IPS-NIHi7 (cell line): ENCODE measurements around the gene PPP4R2.

Experiments
- DNase-seq: peaks from one replicate; pipeline ENCODE4 v3.0.0; 2012; ENCODE audit warnings: mixed read lengths; ENCODE audit errors: extremely low spot score

PPP4R2 gene

GRCh38 chr3:72996473-72997333 is at the start of gene PPP4R2:
TSS of gene PPP4R2 (plus strand) at chr3:72996811. CDS start at chr3:72997038, 227 bp downstream.
- DNase-seq = peak; percentile 92

- DNase-seq = no peak
Observed at GRCh38 chr3:72947715-72948490, 48.7 kb upstream of the PPP4R2 start.

- no peak for DNase-seq
Observed at GRCh38 chr3:72949016-72949415, 47.6 kb upstream of the PPP4R2 start.

GRCh38 chr3:72950372-72950771 is 46.2 kb upstream of the PPP4R2 start:
- no peak for DNase-seq

- DNase-seq = no peak
Observed at GRCh38 chr3:72950801-72951200, 45.8 kb upstream of the PPP4R2 start.

GRCh38 chr3:72951259-72951722 is 45.3 kb upstream of the PPP4R2 start:
- DNase-seq = no peak

- DNase-seq = no peak
Observed at GRCh38 chr3:72953325-72953956, 43.2 kb upstream of the PPP4R2 start.

GRCh38 chr3:72957297-72957696 is 39.3 kb upstream of the PPP4R2 start:
- no peak for DNase-seq

- DNase-seq = no peak
Observed at GRCh38 chr3:72959336-72959735, 37.3 kb upstream of the PPP4R2 start.

- DNase-seq = no peak
Observed at GRCh38 chr3:72960812-72961518, 35.6 kb upstream of the PPP4R2 start.

GRCh38 chr3:72961752-72962151 is 34.9 kb upstream of the PPP4R2 start:
- no peak for DNase-seq

GRCh38 chr3:72962317-72962716 is 34.3 kb upstream of the PPP4R2 start:
- DNase-seq = no peak

GRCh38 chr3:72964633-72965032 is 32.0 kb upstream of the PPP4R2 start:
- DNase-seq = no peak

- DNase-seq = no peak
Observed at GRCh38 chr3:72968266-72968664, 28.3 kb upstream of the PPP4R2 start.

GRCh38 chr3:72969766-72970165 is 26.8 kb upstream of the PPP4R2 start:
- DNase-seq = no peak

- no peak for DNase-seq
Observed at GRCh38 chr3:72970942-72971341, 25.7 kb upstream of the PPP4R2 start.

- DNase-seq = no peak
Observed at GRCh38 chr3:72972706-72973030, 23.9 kb upstream of the PPP4R2 start.

GRCh38 chr3:72973031-72973723 is 23.4 kb upstream of the PPP4R2 start:
- DNase-seq = peak; percentile 45

GRCh38 chr3:72973786-72974185 is 22.8 kb upstream of the PPP4R2 start:
- no peak for DNase-seq

- DNase-seq = no peak
Observed at GRCh38 chr3:72974956-72975355, 21.7 kb upstream of the PPP4R2 start.

GRCh38 chr3:72976281-72976741 is 20.3 kb upstream of the PPP4R2 start:
- no peak for DNase-seq
